Right atrium auricular region (tissue), 2 donors: Measurements from ENCODE around the gene SIM2. TPM values are rescaled to one million over a fixed set of nuclear protein-coding genes. Genes with fewer than 3 reads are reported as not detected.
A peak's percentile ranks its signal among the peaks of the same experiment; 100 is the strongest.

Source experiments
- DNase-seq: peaks from one replicate; pipeline ENCODE4 v3.0.0-alpha.2; 2019; ENCODE audit warnings: low spot score
- H3K27ac ChIP-seq, 2 donors: fragments of 200-600 bp; sonication (generic); 1 replicate in 1 of 2; 2 replicates in 1 of 2; pipeline ENCODE4 v1.5.1; 2016 to 2019
- H3K27me3 ChIP-seq, 2 donors: fragments of 200-600 bp; sonication (generic); one replicate each; pipeline versions ENCODE4 v1.5.1 to v1.6.0; 2017 to 2019
- H3K36me3 ChIP-seq: fragments of 200-600 bp; sonication (generic); one replicate; pipeline ENCODE4 v1.5.1; 2016
- H3K4me1 ChIP-seq, 2 donors: fragments of 200-600 bp; sonication (generic); one replicate each; pipeline versions ENCODE4 v1.5.1 to v1.6.0; 2017 to 2019
- H3K4me3 ChIP-seq, 2 donors: fragments of 200-600 bp; sonication (generic); 1 replicate in 1 of 2; 2 replicates in 1 of 2; pipeline ENCODE4 v1.5.1; 2017 to 2019; ENCODE audit warnings: mild to moderate bottlenecking in 1 of 2, moderate library complexity in 1 of 2
- H3K9me3 ChIP-seq, 2 donors: fragments of 200-600 bp; sonication (generic); one replicate each; pipeline ENCODE4 v1.5.1; 2019
- total RNA-seq, 2 donors: library from RNA; depleted of rRNA; stranded (reverse); fragments of >200 nt; gene quantifications; one replicate each; pipeline ENCODE4 v1.1.0, GENCODE V29; 2016
- TF ChIP-seq, protein P1 (sequence below), 2 donors: fragments of 200-600 bp; sonication (generic); IDR thresholded peaks; one replicate each; pipeline ENCODE4 v1.5.1; 2019; ENCODE audit warnings: antibody characterized with exemption in 2 of 2

The SIM2 gene
- total RNA-seq, 2 donors from 2014 or later = not detected

DNA sequence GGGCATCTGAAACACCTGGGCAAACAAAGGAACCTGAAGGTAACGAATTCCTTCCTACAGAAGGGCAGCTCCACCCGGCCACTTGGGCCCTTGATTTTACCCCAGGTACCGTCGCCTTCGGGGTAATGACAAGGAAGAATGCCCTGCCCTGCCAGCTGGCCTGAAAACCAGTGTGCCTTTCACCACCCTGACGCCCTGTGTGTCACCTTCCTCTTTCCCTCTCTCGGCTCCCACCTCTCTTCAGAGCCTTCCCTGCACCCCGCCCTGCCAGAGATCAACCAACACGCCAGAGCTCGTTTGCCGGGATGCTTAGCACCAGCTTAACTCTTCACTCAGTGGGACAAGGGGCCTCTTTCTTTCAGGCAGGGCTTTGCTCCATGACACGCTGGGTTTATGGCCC lies 86.0 kb downstream of the SIM2 start:
- Histone ChIP-seq H3K4me3 (no peak overlapping the region), H3K36me3 (no peaks in the 10 kb centered on the region), H3K27me3 (no peaks in the 10 kb centered on the region), H3K27ac (no peak overlapping the region), H3K4me1 (peaks cover 0 to 11% of the 10 kb centered on the region in 2 donors), H3K9me3 (no peaks in the 10 kb centered on the region)
- no peak for DNase-seq
- TF ChIP-seq, protein P1, sequence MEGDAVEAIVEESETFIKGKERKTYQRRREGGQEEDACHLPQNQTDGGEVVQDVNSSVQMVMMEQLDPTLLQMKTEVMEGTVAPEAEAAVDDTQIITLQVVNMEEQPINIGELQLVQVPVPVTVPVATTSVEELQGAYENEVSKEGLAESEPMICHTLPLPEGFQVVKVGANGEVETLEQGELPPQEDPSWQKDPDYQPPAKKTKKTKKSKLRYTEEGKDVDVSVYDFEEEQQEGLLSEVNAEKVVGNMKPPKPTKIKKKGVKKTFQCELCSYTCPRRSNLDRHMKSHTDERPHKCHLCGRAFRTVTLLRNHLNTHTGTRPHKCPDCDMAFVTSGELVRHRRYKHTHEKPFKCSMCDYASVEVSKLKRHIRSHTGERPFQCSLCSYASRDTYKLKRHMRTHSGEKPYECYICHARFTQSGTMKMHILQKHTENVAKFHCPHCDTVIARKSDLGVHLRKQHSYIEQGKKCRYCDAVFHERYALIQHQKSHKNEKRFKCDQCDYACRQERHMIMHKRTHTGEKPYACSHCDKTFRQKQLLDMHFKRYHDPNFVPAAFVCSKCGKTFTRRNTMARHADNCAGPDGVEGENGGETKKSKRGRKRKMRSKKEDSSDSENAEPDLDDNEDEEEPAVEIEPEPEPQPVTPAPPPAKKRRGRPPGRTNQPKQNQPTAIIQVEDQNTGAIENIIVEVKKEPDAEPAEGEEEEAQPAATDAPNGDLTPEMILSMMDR (IDR thresholded peaks at IDR 0.05) = no peak

DNA sequence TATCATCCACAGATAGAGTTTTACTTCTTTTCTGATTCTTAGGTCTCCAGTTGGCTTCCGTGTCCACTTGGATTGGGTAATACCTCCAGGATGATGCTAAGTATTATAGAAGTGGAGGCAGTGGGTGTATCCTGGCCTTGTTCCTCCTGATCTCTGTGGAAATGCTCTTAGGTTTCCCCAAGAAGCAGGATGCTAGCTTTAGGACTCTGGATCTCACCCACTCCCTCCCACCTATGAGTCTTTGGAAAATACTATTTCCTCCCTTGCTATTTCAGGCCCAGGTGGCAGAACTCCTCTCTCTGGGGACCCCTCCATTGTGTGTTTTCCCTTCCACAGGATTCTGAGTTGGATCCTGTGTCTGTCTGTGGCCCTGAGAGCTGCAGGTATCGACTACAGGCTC lies 86.7 kb downstream of the SIM2 start:
- H3K36me3 ChIP-seq = no peaks in the 10 kb centered on the region
- no peak overlapping the region for H3K27ac ChIP-seq
- TF ChIP-seq, protein P1 (IDR thresholded peaks at IDR 0.05) = no peak
- no peak for DNase-seq
- H3K4me3 ChIP-seq = no peak overlapping the region
- H3K4me1 ChIP-seq = peaks cover 0 to 11% of the 10 kb centered on the region in 2 donors
- no peaks in the 10 kb centered on the region for H3K27me3 ChIP-seq
- H3K9me3 ChIP-seq = no peaks in the 10 kb centered on the region

DNA sequence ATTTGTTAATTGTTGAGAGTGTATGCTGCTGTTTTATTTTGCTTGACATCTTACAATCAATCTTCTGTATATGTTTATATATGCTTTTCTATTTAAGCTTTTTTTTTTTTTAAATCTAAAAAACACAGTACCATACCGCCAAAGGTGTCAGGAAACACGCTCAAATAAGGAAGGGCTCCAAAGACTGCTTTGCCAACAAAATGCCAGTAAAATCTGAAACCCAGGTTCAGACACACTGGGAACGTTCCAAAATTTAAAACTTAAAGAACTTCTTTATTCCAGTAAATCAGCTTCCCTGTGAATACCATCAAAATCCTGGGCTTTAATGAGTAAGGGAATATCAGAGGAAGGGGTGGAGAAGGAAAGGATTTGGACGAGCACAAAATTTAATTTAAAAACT lies 87.3 kb downstream of the SIM2 start:
- Histone ChIP-seq H3K4me1 (peaks cover 0 to 11% of the 10 kb centered on the region in 2 donors), H3K27me3 (no peaks in the 10 kb centered on the region), H3K4me3 (no peak overlapping the region), H3K9me3 (no peaks in the 10 kb centered on the region), H3K36me3 (no peaks in the 10 kb centered on the region), H3K27ac (no peak overlapping the region)
- TF ChIP-seq, protein P1 (IDR thresholded peaks at IDR 0.05) = no peak
- no peak for DNase-seq

DNA sequence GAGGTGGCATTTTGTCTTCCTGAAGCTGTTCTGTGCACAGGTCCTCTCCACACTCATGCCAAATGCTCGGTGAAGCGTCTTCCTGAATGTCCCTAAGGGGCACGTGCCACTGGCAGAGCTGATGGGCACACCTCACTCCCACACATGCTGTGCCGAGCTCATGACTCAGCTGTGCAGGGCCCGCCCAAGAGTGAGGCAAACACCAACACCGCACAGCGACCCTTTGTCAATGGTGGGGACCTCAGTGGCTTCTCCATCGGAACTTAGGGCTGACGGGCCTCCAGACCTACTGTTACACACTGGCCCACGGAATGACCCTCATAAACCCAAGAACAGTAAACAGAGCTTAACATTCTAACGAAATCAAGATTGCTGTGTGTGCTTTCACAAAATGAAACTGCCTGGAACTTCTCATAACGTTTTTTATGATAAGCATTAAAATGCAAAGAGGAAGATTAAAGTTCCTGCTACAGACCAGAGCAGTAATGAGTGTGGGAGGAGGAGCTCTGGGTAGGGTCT lies 89.3 kb downstream of the SIM2 start:
- H3K36me3 ChIP-seq = no peaks in the 10 kb centered on the region
- no peaks in the 10 kb centered on the region for H3K27me3 ChIP-seq
- H3K4me1 ChIP-seq = peaks cover 0 to 11% of the 10 kb centered on the region in 2 donors
- TF ChIP-seq, protein P1 (IDR thresholded peaks at IDR 0.05) = no peak
- no peak for DNase-seq
- H3K4me3 ChIP-seq = no peak overlapping the region
- H3K9me3 ChIP-seq = no peaks in the 10 kb centered on the region
- no peak overlapping the region for H3K27ac ChIP-seq

DNA sequence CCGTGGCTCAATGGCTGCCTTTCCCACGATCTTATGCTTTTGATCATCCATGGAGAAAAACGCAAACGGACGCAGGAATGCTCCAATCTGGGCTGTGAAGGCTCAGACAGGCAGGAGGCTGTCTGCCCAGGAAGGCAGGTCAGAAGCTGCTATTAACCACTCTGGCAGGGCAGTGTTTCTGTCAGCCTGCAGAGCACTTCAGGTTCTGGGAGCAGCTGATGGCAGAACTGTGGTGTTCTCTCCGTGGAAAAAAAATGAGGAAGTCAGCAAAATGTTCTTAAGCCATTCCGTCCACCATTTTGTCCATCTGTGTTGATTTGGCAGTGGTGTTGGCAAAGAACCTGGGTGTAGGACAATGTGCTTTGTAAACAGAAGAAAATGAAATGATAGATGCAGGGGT lies 91.7 kb downstream of the SIM2 start:
- Histone ChIP-seq H3K9me3 (no peaks in the 10 kb centered on the region), H3K4me3 (no peak overlapping the region), H3K36me3 (no peaks in the 10 kb centered on the region), H3K4me1 (peaks cover 0 to 2% of the 10 kb centered on the region in 2 donors), H3K27me3 (no peaks in the 10 kb centered on the region), H3K27ac (no peak overlapping the region)
- DNase-seq = peak; percentile 16
- TF ChIP-seq, protein P1 (IDR thresholded peaks at IDR 0.05) = no peak

DNA sequence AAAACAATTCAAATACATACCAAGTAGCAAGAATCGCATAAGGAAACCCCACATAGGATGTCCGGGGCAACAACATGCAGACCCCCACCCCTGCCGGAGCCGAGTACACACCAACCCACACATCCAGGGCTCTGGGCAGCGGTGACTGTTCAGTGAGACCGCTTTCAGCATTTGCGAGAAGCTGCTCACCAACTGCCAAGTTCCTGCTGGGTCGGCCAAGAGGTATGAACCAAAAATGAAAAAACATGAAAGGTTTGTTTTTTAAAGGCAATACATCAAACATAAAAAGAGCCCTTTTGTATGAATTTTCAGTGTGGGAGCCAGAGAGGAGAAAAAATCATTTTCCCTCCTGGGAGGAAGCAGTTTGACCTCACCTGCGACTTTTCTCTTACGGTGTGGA lies 92.3 kb downstream of the SIM2 start:
- H3K27ac ChIP-seq = no peak overlapping the region
- no peaks in the 10 kb centered on the region for H3K36me3 ChIP-seq
- H3K9me3 ChIP-seq = peaks cover 0 to 5% of the 10 kb centered on the region in 2 donors
- no peak overlapping the region for H3K4me3 ChIP-seq
- DNase-seq = peak; percentile 26
- no peaks in the 10 kb centered on the region for H3K4me1 ChIP-seq
- no peaks in the 10 kb centered on the region for H3K27me3 ChIP-seq
- TF ChIP-seq, protein P1 (IDR thresholded peaks at IDR 0.05) = no peak
